Upper lobe of left lung (tissue), 6 donors: ENCODE results near the gene MAEL. TPM values are rescaled to one million over a fixed set of nuclear protein-coding genes. Genes with fewer than 3 reads are reported as not detected.

Experiments used
- ATAC-seq, 2 donors: fragments of 200-7000 bp; cut with Tn5 transposase; one replicate each; pipeline ENCODE4 v1.9.1; 2022; ENCODE audit warnings: mild to moderate bottlenecking in 2 of 2, moderate library complexity in 2 of 2; ENCODE audit not compliant: low FRiP score in 2 of 2
- DNase-seq, 2 donors: peaks; one replicate each; pipeline ENCODE4 v3.0.0-alpha.2; 2019 to 2020
- H3K27ac ChIP-seq, 4 donors: fragments of 200-600 bp; sonication (generic); one replicate each; pipeline ENCODE4 v1.5.1; 2016 to 2019
- H3K27me3 ChIP-seq, 4 donors: fragments of 200-600 bp; sonication (generic); one replicate each; pipeline ENCODE4 v1.5.1; 2017 to 2019
- H3K36me3 ChIP-seq, 4 donors: fragments of 200-600 bp; sonication (generic); one replicate each; pipeline ENCODE4 v1.5.1; 2016 to 2019
- H3K4me1 ChIP-seq, 4 donors: fragments of 200-600 bp; sonication (generic); one replicate each; pipeline ENCODE4 v1.5.1; 2018 to 2019
- H3K4me3 ChIP-seq, 4 donors: fragments of 200-600 bp; sonication (generic); one replicate each; pipeline ENCODE4 v1.5.1; 2017 to 2019; ENCODE audit warnings: mild to moderate bottlenecking in 2 of 4, moderate library complexity in 1 of 4
- H3K9me3 ChIP-seq, 4 donors: fragments of 200-600 bp; sonication (generic); one replicate each; pipeline ENCODE4 v1.5.1; 2018 to 2019
- CTCF ChIP-seq, 6 experiments: fragments of 450-650 bp in 4 of 6; fragments of 200-600 bp in 2 of 6; sonication (generic) in 2 of 6; IDR thresholded peaks; one replicate each; pipeline ENCODE4 v1.5.1; 2016 to 2019; ENCODE audit warnings: antibody characterized with exemption in 6 of 6
- EP300 ChIP-seq, 4 donors: sonication (generic); formaldehyde crosslinking; IDR thresholded peaks; one replicate each; pipeline ENCODE4 v1.5.1; 2017; ENCODE audit warnings: antibody characterized with exemption in 4 of 4, control low read depth in 2 of 4
- POLR2A ChIP-seq, 4 donors: fragments of 450-650 bp; IDR thresholded peaks; one replicate each; pipeline ENCODE4 v1.5.1; 2016 to 2017; ENCODE audit warnings: antibody characterized with exemption in 4 of 4, mild to moderate bottlenecking in 2 of 4
- POLR2AphosphoS5 ChIP-seq, 2 donors: sonication (generic); formaldehyde crosslinking; IDR thresholded peaks; one replicate each; pipeline ENCODE4 v1.5.1; 2017; ENCODE audit warnings: antibody characterized with exemption in 2 of 2
- WGBS, 2 donors: methylation state at CpG; one replicate each; pipeline ENCODE4 v1.1.5; 2017 to 2018; 5-methylcytosine and 5-hydroxymethylcytosine counted together
- total RNA-seq, 6 donors: library from RNA; depleted of rRNA in 4 of 6; stranded (reverse); fragments of >200 nt in 4 of 6; gene quantifications; one replicate each; pipeline versions ENCODE4 v1.1.0 to v1.2.1, GENCODE V29; 2016 to 2021
- donor health status: DM: no; HTN: no; CAD: no; lungs with moderate emphysema.
- donor health status: DM: no; HTN: yes; CAD: no; lungs with severe emphysema.

Gene MAEL
- total RNA-seq, 6 donors from 2014 or later = not detected

GRCh38 chr1:166956057-166956850 is 32.8 kb upstream of the MAEL start:
- no peaks in the 10 kb centered on the region for H3K27me3 ChIP-seq
- no peak for TF ChIP-seq EP300 (IDR thresholded peaks at IDR 0.05)
- no peak for TF ChIP-seq POLR2AphosphoS5 (IDR thresholded peaks at IDR 0.05)
- TF ChIP-seq POLR2A (IDR thresholded peaks at IDR 0.05) = no peak
- TF ChIP-seq CTCF (IDR thresholded peaks at IDR 0.05) = no peak
- no peak for DNase-seq
- no peak for ATAC-seq
- 92 to 97% methylated on average over 2 of the region's 2 CpGs for WGBS, 2 donors
- H3K4me3 ChIP-seq = no peak overlapping the region
- H3K4me1 ChIP-seq = no peaks in the 10 kb centered on the region
- H3K36me3 ChIP-seq = no peaks in the 10 kb centered on the region
- H3K27ac ChIP-seq = no peak overlapping the region
- no peaks in the 10 kb centered on the region for H3K9me3 ChIP-seq

GRCh38 chr1:166956872-166957271 is 32.2 kb upstream of the MAEL start:
- H3K27me3 ChIP-seq = no peaks in the 10 kb centered on the region

GRCh38 chr1:166960858-166961474 is 28.1 kb upstream of the MAEL start:
- Histone ChIP-seq H3K4me1 (no peaks in the 10 kb centered on the region), H3K9me3 (no peaks in the 10 kb centered on the region), H3K27ac (no peak overlapping the region), H3K4me3 (no peak overlapping the region), H3K27me3 (no peaks in the 10 kb centered on the region), H3K36me3 (no peaks in the 10 kb centered on the region)
- ATAC-seq = no peak
- 92 to 100% methylated on average over 1 of the region's 1 CpG for WGBS, 2 donors
- DNase-seq = no peak
- no peak for TF ChIP-seq EP300 (IDR thresholded peaks at IDR 0.05)

More at GRCh38 chr1:166956872-166957271, 32.2 kb upstream of the MAEL start:
- Histone ChIP-seq H3K27ac (no peak overlapping the region), H3K9me3 (no peaks in the 10 kb centered on the region), H3K36me3 (no peaks in the 10 kb centered on the region), H3K4me3 (no peak overlapping the region), H3K4me1 (no peaks in the 10 kb centered on the region)
- ATAC-seq (no peak), DNase-seq (no peak)
- WGBS, 2 donors = 92 to 100% methylated on average over 2 of the region's 2 CpGs
- TF ChIP-seq POLR2AphosphoS5 (IDR thresholded peaks at IDR 0.05) = no peak
- TF ChIP-seq POLR2A (IDR thresholded peaks at IDR 0.05) = no peak
- TF ChIP-seq CTCF (IDR thresholded peaks at IDR 0.05) = no peak
- no peak for TF ChIP-seq EP300 (IDR thresholded peaks at IDR 0.05)

GRCh38 chr1:166969074-166969677 is 19.9 kb upstream of the MAEL start:
- Histone ChIP-seq H3K36me3 (no peaks in the 10 kb centered on the region), H3K9me3 (no peaks in the 10 kb centered on the region), H3K27me3 (peaks cover 0 to 5% (median 0%) of the 10 kb centered on the region in 4 donors), H3K27ac (no peak overlapping the region), H3K4me3 (no peak overlapping the region), H3K4me1 (no peaks in the 10 kb centered on the region)
- TF ChIP-seq EP300 (IDR thresholded peaks at IDR 0.05) (no peak), POLR2A (IDR thresholded peaks at IDR 0.05) (no peak), CTCF (IDR thresholded peaks at IDR 0.05) (no peak), POLR2AphosphoS5 (IDR thresholded peaks at IDR 0.05) (no peak)
- ATAC-seq = no peak
- 83 to 89% methylated on average over 5 of the region's 5 CpGs for WGBS, 2 donors
- DNase-seq = no peak

- DNase-seq (no peak), ATAC-seq (no peak)
These were observed 17.8 kb upstream of the MAEL start for GRCh38 chr1:166971252-166971651.

More at GRCh38 chr1:166971252-166971651, 17.8 kb upstream of the MAEL start:
- Histone ChIP-seq H3K27me3 (peaks cover 0 to 7% (median 3%) of the 10 kb centered on the region in 4 donors), H3K4me3 (no peak overlapping the region), H3K36me3 (no peaks in the 10 kb centered on the region), H3K4me1 (peaks cover 3 to 11% (median 8%) of the 10 kb centered on the region in 4 donors), H3K9me3 (no peaks in the 10 kb centered on the region), H3K27ac (no peak overlapping the region)
- WGBS, 2 donors = 88 to 89% methylated on average over 3 of the region's 3 CpGs
- no peak for TF ChIP-seq POLR2AphosphoS5 (IDR thresholded peaks at IDR 0.05)
- TF ChIP-seq EP300 (IDR thresholded peaks at IDR 0.05) = no peak
- no peak for TF ChIP-seq CTCF (IDR thresholded peaks at IDR 0.05)
- TF ChIP-seq POLR2A (IDR thresholded peaks at IDR 0.05) = no peak
